HL-60 (cell line): ENCODE measurements around the gene SSH2.

ENCODE experiments used
- DNase-seq, 2 experiments: peaks; one replicate each; pipeline ENCODE4 v3.0.0-alpha.2; 2010 to 2020; ENCODE audit warnings: low read depth in 1 of 2, low spot score in 1 of 2
- H3K27ac ChIP-seq: fragments of 250-450 bp; sonication (Bioruptor Pico); replicated peaks from 2 replicates; pipeline ENCODE4 v1.5.1; 2020; ENCODE audit warnings: mild to moderate bottlenecking, moderate library complexity
- H3K27me3 ChIP-seq: fragments of 250-450 bp; sonication (Bioruptor Pico); 2 replicates; pipeline ENCODE4 v1.5.1; 2021; ENCODE audit warnings: mild to moderate bottlenecking, moderate library complexity; ENCODE audit not compliant: insufficient read depth, poor library complexity, severe bottlenecking
- H3K4me3 ChIP-seq: replicated peaks from 2 replicates; pipeline ENCODE4 v1.5.1; 2011; ENCODE audit warnings: mild to moderate bottlenecking, control low read depth, low read length; ENCODE audit not compliant: insufficient read depth
- CTCF ChIP-seq: IDR thresholded peaks from one replicate; pipeline ENCODE4 v1.5.1; 2011; ENCODE audit warnings: low read length, control low read depth, inconsistent platforms; ENCODE audit not compliant: insufficient read depth
- GABPA ChIP-seq: IDR thresholded peaks from 2 replicates; pipeline ENCODE4 v1.6.1; 2012; ENCODE audit warnings: low read depth
- POLR2AphosphoS5 ChIP-seq: IDR thresholded peaks from 2 replicates; pipeline ENCODE4 v1.6.1; 2012; ENCODE audit warnings: low read depth
- REST ChIP-seq: IDR thresholded peaks from 2 replicates; pipeline ENCODE4 v1.6.1; 2012; ENCODE audit warnings: low read depth; ENCODE audit not compliant: insufficient replicate concordance
- SPI1 ChIP-seq: IDR thresholded peaks from 2 replicates; pipeline ENCODE4 v1.6.1; 2012; ENCODE audit warnings: low read depth, mild to moderate bottlenecking, borderline replicate concordance

The SSH2 gene

GRCh38 chr17:29711588-29712385 lies 218.2 kb downstream of the SSH2 start:
- TF ChIP-seq POLR2AphosphoS5 (no peak), REST (no peak), GABPA (no peak), CTCF (no peak), SPI1 (no peak)
- DNase-seq: no peak
- Histone ChIP-seq H3K27ac (no peak overlapping the region; the same call in 1 of the 2 replicates), H3K27me3 (no peaks in the 10 kb centered on the region), H3K4me3 (no peak overlapping the region)

GRCh38 chr17:29710891-29711418 lies 219.1 kb downstream of the SSH2 start:
- TF ChIP-seq POLR2AphosphoS5 (no peak), REST (no peak), SPI1 (no peak), CTCF (no peak), GABPA (no peak)
- Histone ChIP-seq H3K4me3 (0 out of 2 replicates have a peak overlapping the region, but pooled peaks have one; percentile 8), H3K27ac (peak overlapping the region; percentile 64), H3K27me3 (no peaks in the 10 kb centered on the region)
- no peak for DNase-seq

- Histone ChIP-seq H3K27me3 (no peaks in the 10 kb centered on the region), H3K27ac (peak overlapping the region; percentile 64), H3K4me3 (peak overlapping the region; percentile 4; the same call in 1 of the 2 replicates)
- DNase-seq: peak in 1 of 2 experiments; percentile 65
- no peak for TF ChIP-seq POLR2AphosphoS5
- no peak for TF ChIP-seq GABPA
- TF ChIP-seq SPI1: no peak
- no peak for TF ChIP-seq REST
- TF ChIP-seq CTCF: no peak
Observed at GRCh38 chr17:29710520-29710884, 219.5 kb downstream of the SSH2 start.
